Measurements from ENCODE around the gene KCNAB2.

KCNAB2 gene

GRCh38 chr1:6134741-6135510 is 89.2 kb downstream of the KCNAB2 start:
- no peak for DNase-seq

DNA sequence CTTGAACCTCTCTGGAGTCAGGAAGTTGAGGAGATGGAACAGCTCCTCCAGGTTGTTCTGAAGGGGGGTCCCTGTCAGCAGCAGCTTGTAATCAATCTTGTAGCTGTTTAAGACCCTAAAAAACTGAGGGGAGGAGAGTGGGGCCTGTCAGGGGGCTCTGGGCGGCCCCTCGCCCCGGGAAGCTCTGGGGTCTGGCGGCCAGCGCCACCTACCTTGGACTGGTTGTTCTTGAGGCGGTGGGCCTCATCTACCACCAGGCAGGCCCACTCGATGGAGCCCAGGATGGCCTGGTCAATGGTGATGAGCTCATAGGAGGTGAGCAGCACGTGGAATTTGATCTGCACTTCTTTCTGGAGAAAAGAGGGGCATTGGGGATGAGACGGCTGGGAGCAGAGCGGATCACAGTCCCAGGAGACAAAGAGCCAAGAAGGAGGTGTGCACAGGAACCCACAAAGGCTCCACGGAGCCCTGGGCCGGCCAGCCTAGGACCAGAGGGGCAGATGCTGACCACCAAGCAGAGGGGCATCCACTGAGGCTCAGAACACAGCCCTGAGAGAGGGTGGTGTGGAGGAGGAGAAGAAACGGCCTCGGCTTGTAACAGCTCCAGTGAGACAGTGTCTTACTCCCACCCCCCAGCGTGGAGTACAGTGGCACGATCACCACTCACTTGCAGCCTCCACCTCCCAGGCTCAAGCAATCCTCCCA is 91.0 kb downstream of the KCNAB2 start:
- no peak for DNase-seq

- no peak for DNase-seq
Measured at GRCh38 chr1:6137758-6138157, 92.1 kb downstream of the KCNAB2 start.

- no peak for DNase-seq
Measured at GRCh38 chr1:6140413-6140812, 94.7 kb downstream of the KCNAB2 start.

DNA sequence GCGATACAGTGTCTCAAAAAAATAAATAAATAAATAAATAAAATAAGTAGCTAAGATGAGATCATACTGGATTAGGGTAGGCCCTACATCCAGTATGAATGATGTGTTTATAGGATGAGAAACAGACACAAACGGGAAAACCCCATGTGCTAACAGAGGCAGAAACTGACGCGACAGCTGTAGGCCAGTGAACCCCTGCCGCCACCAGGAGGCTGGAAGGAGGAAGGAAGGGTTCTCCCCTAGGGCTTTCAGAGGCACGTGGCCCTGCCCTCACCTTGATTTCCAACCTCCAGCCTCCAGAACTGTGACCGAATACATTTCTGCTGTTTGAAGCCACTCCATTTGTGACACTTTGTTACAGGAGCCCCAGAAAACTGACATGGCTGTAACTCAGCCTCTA is 95.9 kb downstream of the KCNAB2 start:
- DNase-seq = no peak

DNA sequence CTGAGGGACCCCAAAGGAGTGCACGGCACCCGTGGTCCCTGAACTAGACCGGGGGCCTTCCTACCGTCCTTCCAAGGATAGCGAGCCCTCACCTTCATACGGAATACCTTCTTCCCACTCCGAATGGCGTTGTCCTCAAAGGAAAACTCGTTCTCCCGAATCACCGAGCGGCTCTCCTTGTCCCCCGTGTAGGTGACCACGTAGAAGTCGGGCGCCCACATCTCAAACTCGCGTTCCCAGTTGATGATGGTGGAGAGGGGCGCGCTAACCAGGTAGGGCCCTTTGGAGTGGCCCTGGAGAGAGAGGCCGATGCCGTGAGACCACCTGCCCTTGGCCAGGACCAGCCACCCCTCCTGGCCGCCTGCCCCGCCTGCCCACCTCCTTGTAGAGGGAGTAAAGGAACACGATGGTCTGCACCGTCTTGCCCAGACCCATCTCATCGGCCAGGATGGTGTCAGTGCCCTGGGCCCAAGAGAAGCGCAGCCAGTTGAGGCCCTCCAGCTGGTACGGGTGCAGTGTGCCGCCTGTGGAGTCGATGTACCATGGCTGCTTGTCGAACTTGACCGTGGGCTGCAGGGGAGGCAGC is 96.4 kb downstream of the KCNAB2 start:
- no peak for DNase-seq

DNA sequence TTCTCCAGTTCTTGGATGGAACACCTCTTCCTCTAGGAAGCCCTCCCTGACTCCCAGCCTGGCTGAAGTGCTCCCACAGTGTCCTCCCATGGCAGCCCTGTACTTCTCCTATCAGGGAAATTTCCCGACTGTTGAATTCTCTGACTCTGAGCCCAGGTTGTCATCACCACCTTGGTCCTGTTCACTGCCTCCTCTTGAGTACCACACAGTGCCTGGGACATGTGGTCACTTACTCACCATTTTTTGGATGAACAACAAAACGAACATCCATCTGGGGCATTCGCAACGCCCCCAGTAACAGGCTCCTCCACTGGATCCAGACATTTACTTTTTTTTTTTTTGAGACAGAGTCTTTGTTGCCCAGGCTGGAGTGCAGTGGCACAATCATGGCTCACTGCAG is 97.0 kb downstream of the KCNAB2 start:
- no peak for DNase-seq

GRCh38 chr1:6143395-6143794 is 97.7 kb downstream of the KCNAB2 start:
- DNase-seq = no peak

DNA sequence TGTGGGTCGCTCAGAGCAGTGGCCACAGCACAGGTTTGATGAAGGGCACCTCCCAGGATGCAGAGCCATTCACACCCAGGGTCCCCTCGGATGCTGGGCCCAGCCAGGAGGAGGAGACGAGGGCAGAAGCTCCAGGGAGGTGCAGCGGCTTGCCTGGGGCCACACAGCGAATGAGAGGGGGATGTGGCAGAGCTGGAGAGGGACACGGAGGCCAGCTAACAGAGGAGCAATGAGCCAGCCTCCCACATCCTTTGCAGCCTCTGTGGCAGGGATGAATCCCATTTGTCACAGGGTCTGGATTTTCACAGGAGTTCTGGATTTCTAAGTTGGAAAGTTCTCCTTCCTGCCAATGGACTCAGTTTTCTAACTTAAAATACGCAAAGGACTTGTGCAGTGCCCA is 98.5 kb downstream of the KCNAB2 start:
- DNase-seq = no peak

DNA sequence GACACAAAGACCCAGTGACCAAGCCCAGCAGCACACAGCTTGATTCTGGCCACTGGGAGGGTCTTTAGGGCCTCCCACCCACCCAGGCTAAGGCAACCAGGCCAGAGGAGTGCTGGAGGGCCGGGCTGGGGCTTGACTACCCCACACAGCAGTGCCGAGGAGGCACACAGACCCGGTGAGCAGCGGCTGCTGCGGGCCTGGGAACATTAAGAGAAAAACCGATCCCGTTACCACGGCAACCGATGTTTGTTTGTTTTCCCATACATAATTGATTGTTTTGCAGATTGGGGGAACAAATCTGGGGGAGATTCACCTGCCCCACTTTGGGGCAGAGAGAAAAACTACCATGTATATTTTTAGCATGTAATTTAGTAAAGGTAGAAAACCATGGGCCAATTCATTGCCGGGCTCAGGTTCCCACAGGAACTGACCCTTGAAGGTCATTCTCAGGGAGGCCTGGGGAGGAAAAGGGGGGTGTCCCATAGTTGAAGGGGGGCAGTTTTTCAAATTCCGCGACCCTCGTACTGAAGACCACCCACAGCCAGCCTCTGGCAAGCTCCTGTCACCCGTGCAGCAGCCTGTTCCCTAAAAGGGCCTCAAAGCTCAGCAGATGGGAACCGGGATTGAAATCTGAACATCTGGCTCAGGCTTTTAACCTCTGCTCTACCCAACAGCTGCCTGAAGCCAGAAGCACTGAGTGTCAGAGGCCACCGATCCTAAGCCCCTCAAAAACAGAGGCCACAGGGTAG is 99.1 kb downstream of the KCNAB2 start:
- no peak for DNase-seq

- no peak for DNase-seq
Measured at GRCh38 chr1:6145396-6145750, 99.7 kb downstream of the KCNAB2 start.

DNA sequence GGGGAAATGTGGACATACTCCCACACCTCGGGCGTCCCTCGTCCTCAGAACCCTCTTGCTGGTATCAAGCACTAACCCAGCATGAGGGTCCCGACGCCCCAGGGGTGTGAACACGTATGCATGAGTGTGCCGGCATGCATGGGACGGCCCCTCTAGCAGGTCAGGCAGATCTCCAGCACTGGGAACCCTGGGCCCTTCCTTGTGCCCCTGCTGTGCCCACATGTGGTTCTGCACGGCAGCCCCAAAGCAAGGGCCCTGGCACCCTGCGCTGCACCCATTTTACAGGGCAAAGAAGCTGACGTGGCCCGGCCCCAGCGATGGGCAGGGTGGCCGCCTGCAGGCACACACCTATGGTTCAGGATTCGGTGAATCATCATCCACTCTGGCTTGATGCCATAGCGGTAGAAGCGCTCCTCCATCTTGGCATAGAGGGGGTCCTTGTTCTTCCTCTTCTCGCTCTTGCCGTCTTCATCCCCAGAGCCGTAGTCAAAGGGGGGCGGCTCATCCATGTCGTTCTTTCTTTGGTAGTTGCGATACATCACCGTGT is 100.2 kb downstream of the KCNAB2 start:
- no peak for DNase-seq

DNA sequence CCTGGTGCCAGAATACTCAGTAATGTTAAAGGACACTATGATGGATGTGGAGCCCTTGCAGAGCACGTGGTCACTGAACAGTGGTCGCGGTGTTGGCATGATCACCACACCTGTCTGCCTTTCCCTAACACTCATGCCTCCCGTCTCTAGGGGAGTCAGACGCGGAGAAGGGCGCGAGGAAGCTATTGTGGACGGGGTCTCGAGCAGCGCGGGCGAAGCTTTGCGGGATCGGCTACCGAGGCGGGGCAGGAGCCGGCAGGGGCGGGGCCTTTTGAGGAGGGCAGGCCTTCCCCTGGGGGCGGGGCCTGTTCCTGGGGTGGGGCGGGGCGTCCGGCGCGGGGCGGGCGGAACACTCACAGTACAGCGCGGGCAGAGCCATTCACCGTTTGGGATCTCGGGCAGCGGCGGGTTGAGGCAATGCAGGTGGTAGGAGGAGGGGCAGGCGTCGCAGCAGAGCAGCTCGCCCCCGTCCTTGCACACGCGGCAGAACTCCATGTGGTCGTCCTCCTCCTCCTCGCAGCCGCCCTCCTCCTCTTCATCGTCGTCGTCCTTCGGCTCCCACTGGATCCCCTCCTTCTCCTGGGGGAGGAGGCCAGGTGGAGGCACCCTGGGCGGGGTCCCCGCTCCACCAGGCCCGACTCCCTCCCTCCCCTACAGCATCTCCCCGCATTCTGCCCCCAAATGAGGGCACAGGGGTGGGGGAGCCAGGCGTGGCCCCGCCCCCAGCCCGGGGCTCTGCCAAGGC is 103.0 kb downstream of the KCNAB2 start:
- DNase-seq = peak; percentile 69

GRCh38 chr1:6149597-6149996 is 103.9 kb downstream of the KCNAB2 start:
- no peak for DNase-seq

- DNase-seq = no peak
Measured at GRCh38 chr1:6150006-6150938, 104.6 kb downstream of the KCNAB2 start.
